NCI-H510A (cell line): Measurements from ENCODE around the gene NR3C1.

Experiments used
- DNase-seq: peaks from one replicate; lab custom pipeline; 2025; lab: John Stamatoyannopoulos, UW

Gene NR3C1

DNA sequence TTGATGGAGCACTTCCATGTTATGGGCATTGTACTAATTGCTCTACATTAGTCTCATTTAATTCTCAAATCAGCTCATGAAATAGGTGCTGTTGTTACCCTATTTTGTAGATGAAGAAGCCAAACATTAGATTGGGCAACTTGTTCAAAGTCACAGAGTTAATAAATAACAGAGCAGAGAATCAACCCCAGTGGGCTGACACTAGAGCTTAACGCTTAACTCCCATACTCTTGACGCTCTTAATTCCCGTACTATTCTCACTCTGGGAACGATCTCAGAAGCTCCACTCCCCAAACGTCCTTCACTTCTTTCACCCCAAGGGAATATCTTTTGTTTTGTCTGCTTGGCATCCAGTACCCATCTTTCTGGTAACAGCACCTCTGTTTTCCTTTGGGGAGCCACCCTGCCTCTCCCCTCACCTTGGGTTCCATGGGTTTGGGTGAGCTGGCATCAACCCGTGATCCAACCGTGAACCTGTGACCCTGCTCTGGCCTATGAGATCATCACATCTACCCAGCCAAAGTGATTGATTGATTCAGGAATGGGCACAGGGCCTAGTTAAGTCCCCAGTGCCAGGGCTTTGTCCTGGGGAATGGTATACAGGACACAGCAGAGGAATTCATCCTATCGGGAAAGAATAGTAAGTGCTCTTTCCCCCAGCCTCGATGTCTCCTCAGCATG, 169.2 kb downstream of the NR3C1 start:
- DNase-seq: no peak

DNA sequence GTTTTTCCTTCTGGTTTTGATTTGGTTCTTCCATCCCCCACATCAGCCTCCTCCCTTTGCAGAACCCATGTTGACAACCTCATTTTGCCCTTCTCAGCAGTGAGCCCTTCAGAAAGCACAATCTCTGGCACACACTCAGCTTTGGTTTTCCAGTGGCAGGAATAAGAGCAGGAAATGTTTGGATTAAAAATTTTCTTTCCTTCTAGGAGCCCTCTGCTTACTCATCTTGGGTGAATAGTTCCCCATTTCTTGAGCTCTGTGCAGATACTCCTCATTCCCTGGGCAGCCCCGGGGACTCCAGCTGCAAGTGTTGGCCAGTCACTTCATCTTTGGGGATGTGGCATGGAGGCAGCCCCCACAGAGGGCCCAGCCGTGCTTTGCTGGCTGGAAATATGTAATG, 170.5 kb downstream of the NR3C1 start:
- no peak for DNase-seq

DNA sequence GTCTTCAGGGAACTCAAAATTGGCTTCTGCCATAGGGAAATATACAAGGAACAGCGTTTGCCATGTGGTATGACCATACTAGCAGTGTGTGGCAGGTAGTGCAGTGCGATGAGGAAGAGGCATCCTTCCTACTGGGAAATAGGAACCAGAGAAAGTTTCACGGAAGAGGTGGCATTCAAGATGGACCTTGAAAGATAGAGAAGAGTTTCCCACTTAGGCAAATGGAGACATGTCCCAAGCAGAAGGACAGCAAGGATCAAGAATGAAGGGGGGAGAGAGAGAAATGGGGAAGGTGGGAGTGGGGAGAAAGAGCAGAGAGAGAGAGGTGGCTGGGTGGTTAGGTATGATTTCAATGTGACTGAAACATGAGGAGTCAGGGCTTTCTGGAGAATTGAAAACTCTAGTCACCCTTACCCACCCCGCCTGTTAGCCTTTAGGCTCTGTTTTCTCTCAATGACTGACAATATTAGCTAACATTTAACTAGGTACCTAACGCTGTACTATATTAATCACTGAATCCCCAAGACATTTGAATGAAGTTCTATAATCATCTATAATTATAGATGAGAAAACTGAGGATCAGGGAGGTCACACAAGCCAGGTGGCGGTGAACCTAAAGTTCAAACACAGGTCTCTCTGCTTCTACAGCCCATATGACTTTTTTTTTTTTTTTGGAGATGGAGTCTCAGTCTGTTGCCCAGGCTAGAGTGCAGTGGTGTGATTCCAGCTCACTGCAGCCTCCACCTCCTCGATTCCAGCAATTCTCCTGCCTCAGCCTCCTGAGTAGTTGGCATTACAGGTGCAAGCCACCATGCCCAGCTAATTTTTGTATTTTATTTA, 171.3 kb downstream of the NR3C1 start:
- DNase-seq: no peak

DNA sequence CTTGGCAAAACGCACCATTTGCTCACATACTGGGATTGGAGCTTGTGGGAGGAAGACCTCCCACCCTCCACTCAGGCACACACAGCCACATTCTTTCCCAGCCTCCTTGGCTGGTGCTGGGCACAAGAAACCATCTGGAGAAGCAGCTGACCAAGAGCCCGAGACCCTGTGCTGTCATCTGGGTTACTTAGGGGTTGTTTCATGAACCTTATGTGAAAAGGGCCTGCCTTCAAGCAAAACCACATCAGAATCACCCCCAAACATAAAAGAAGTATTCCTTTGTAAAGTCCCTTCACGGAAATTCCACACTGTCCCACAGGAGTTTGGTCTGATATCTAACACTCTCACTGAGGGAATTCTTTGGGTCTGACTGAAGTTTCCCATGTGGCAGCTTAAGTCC, 172.1 kb downstream of the NR3C1 start:
- no peak for DNase-seq

DNA sequence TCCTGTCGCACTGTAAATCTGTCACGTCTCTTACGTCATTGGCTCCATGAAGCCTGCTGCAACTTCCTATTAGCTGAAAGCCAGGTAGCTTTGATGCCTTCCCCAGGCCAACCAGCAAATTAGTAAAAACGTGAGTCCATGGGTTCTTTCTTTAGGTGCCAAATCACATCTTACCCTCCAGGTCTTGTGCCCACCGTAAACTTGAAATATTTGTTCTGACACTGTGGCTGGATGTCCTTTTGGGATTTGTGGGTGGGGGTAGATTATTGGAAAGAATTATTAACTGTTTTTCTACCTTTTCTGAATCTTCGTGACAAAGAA, 172.8 kb downstream of the NR3C1 start:
- DNase-seq: no peak

DNA sequence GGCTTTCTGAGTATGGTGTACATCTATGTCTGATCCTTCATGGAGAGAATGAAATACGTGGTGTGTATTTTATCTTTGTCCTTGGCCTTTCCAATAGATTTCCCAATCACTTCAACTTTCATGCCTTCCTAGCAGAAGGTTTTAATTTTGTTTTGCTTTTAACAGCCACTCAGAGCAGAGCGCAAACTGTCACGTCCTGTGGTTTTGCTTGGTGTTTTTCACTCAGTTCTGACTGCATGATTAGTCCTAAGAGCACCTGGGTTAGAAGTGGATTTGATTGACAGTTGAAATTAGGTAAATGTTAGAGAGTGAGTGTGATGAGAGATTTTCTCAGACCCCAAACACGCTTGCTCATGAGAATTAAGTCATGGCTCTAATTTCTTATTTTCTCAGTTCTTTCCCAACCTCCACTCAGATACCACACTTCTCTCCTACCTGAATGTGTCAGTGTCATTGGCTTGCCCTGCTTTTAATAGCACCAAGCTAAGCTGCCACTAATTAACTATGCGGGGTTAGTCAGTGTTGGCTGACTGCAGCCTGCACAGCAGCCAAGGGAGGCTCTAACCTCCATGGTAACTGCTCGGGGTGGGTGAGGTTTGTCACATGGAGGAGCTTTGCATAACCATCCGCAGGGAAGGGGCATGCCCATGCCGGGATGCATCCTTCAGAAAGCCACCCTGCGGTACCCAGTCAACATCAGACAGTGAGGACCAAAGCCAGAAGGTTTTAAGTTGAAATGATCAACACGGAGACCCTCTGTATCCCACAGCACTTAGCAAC, 173.4 kb downstream of the NR3C1 start:
- no peak for DNase-seq

DNA sequence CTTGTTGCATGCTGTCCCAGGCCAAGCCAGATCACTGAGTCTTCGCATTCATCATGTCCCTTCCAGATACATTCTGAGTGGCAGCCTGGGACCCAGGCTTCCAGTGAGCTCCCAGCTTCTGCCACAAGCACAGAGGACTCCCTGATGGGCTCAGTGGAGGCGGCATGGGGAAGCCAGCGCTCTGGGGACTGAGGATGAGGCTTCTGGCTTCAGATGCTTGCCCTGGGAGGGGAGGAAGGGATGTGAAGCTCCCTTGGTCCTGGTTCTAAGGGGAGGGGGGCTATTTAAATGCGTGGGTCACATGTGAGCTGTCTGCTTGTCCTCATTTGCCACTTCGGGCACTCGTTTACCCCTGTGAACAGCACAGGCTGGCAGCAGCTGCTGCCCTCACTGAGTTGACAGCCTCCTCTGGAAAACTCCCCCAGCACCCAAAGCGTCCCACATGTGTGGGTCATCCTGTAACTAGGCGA, 174.0 kb downstream of the NR3C1 start:
- DNase-seq: no peak

DNA sequence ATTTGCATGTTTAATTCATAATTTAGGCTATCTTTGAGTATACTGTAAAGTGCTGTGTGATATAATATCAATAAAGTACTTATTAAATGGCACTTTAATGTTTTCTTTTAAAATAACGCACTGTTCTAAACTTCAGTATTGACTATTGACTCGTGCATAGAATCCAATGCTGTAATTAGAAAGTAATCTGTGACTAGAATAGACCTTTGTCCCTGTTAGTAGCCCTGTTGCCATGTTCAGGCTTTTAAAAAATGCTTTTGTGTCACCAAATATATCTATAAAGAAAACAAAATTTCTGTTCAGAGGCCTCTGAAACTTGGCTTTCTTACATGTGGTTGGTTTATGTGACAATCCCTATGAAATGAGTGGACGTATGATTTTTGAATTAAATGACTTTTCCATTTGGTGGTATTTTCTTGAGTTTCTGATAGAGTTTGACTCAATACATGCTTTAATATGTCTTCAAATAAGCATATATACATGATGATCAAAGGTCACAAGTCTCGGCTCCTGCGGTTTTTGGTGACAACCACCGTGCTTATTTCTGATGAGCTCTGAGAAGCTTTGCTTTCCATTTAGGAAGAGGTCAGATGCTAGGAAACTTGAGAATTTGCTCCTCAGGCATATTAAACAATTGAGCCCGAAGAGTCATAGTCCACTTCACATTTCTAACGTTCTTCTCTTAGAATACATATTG, 174.7 kb downstream of the NR3C1 start:
- no peak for DNase-seq
